AG09319 (cell line): ENCODE measurements around the gene BST2.

Experiments
- DNase-seq: peaks from one replicate; pipeline ENCODE4 v3.0.0-alpha.2; 2010; ENCODE audit warnings: low read depth; ENCODE audit errors: extremely low read depth
- CTCF ChIP-seq: IDR thresholded peaks from 2 replicates; pipeline ENCODE4 v1.5.1; 2011; ENCODE audit warnings: low read depth, mild to moderate bottlenecking, inconsistent platforms, low read length, moderate library complexity

The BST2 gene

GRCh38 chr19:17394891-17395415, 10.5 kb downstream of the BST2 start:
- peak; percentile 12 for TF ChIP-seq CTCF
- no peak for DNase-seq

GRCh38 chr19:17393914-17394313, 11.5 kb downstream of the BST2 start, which contains the start of gene CCDC194:
Gene CCDC194 (minus strand): TSS chr19:17394196. CDS start chr19:17394158, 38 bp downstream.
- TF ChIP-seq CTCF = no peak
- DNase-seq = no peak

GRCh38 chr19:17393002-17393401, 12.4 kb downstream of the BST2 start:
- no peak for DNase-seq
- no peak for TF ChIP-seq CTCF

- no peak for TF ChIP-seq CTCF
- no peak for DNase-seq
Observed at GRCh38 chr19:17391371-17392151, 13.9 kb downstream of the BST2 start.

- TF ChIP-seq CTCF = peak; percentile 50
- DNase-seq = peak; percentile 59
Observed at GRCh38 chr19:17390665-17391370, 14.6 kb downstream of the BST2 start.

- TF ChIP-seq CTCF = no peak; the same call in 1 of the 2 replicates
- DNase-seq = no peak
Observed at GRCh38 chr19:17389957-17390664, 15.3 kb downstream of the BST2 start.

- DNase-seq = no peak
- TF ChIP-seq CTCF = no peak
Observed at GRCh38 chr19:17389288-17389687, 16.1 kb downstream of the BST2 start.
